Osteocyte (in vitro differentiated cells): ENCODE measurements around the gene LYST. TPM values are rescaled to one million over a fixed set of nuclear protein-coding genes. Genes with fewer than 3 reads are reported as not detected.

Experiments used
- DNase-seq: peaks from one replicate; pipeline ENCODE4 v3.0.0; 2021; ENCODE audit warnings: mixed read lengths; ENCODE audit not compliant: unreplicated experiment; ENCODE audit errors: extremely low spot score
- H3K27ac Mint-ChIP-seq: one replicate; pipeline ENCODE4 v1.8.0; 2021; ENCODE audit warnings: mild to moderate bottlenecking, mixed read lengths; ENCODE audit not compliant: unreplicated experiment
- H3K27me3 Mint-ChIP-seq: one replicate; pipeline ENCODE4 v1.8.0; 2021; ENCODE audit warnings: mixed read lengths; ENCODE audit not compliant: unreplicated experiment
- H3K36me3 Mint-ChIP-seq: one replicate; pipeline ENCODE4 v1.8.0; 2021; ENCODE audit warnings: mixed read lengths; ENCODE audit not compliant: unreplicated experiment
- H3K4me1 Mint-ChIP-seq: one replicate; pipeline ENCODE4 v1.8.0; 2021; ENCODE audit warnings: mixed read lengths; ENCODE audit not compliant: unreplicated experiment
- H3K4me3 Mint-ChIP-seq: one replicate; pipeline ENCODE4 v1.8.0; 2021; ENCODE audit warnings: mild to moderate bottlenecking, moderate library complexity, mixed read lengths; ENCODE audit not compliant: unreplicated experiment
- H3K9me3 Mint-ChIP-seq: one replicate; pipeline ENCODE4 v1.8.0; 2021; ENCODE audit warnings: mixed read lengths; ENCODE audit not compliant: unreplicated experiment
- total RNA-seq: library from RNA; stranded (reverse); gene quantifications from 2 replicates; pipeline ENCODE4 v1.2.1, GENCODE V29; 2021
- TF ChIP-seq, protein P1 (sequence below): fragments of 200-600 bp; sonication (generic); IDR thresholded peaks from 2 replicates; pipeline ENCODE4 v1.5.0; 2021; ENCODE audit warnings: antibody characterized with exemption, mild to moderate bottlenecking, moderate library complexity

The LYST gene
- total RNA-seq, 1 donor from 2014 or later = 21.7 TPM

DNA sequence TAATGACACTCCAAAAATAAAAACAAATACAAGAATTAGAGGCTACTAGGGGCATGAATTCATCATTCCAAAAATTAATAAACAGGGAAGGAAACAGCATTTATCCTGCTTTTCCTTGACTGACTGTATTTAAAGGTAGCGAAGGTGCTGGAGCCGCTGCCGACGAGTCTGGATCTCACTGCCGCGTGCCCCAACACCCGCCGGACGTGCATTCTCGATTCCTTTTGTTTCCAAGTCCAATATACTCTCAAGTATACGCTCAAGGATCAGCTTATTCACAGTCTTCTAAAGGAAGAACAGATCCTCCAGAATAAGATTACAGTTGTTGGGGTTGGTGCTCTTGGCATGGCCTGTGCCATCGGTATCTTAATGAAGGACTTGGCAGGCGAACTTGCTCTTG lies 129.0 kb downstream of the LYST start:
- no peaks in the 10 kb centered on the region for H3K9me3 Mint-ChIP-seq
- TF ChIP-seq, protein P1, sequence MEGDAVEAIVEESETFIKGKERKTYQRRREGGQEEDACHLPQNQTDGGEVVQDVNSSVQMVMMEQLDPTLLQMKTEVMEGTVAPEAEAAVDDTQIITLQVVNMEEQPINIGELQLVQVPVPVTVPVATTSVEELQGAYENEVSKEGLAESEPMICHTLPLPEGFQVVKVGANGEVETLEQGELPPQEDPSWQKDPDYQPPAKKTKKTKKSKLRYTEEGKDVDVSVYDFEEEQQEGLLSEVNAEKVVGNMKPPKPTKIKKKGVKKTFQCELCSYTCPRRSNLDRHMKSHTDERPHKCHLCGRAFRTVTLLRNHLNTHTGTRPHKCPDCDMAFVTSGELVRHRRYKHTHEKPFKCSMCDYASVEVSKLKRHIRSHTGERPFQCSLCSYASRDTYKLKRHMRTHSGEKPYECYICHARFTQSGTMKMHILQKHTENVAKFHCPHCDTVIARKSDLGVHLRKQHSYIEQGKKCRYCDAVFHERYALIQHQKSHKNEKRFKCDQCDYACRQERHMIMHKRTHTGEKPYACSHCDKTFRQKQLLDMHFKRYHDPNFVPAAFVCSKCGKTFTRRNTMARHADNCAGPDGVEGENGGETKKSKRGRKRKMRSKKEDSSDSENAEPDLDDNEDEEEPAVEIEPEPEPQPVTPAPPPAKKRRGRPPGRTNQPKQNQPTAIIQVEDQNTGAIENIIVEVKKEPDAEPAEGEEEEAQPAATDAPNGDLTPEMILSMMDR = no peak
- H3K4me3 Mint-ChIP-seq = no peak overlapping the region
- H3K27me3 Mint-ChIP-seq = no peaks in the 10 kb centered on the region
- no peak overlapping the region for H3K27ac Mint-ChIP-seq
- peaks cover 44% of the 10 kb centered on the region for H3K4me1 Mint-ChIP-seq
- H3K36me3 Mint-ChIP-seq = peaks cover 24% of the 10 kb centered on the region
- no peak for DNase-seq

DNA sequence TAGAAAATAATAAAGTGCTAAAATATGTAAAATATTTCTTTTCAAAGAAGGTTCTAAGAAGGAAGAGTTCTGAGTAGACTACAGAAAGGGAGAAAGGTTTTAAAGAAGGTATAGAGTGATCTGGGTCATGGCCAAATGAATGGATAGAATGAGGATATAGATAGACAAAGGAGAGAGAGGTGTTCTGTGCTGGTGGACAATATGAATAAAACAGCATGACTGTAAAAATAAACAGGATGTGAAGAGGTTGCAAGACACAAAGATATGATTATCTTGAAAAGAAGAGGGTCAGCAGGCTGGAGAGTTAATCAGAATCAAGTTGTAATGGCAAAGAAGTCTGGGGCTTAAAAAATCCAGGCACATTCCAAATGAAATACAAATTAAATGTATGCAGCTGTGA lies 130.4 kb downstream of the LYST start:
- Mint-ChIP-seq H3K4me1 (peaks cover 40% of the 10 kb centered on the region), H3K9me3 (no peaks in the 10 kb centered on the region), H3K4me3 (no peak overlapping the region), H3K36me3 (peaks cover 18% of the 10 kb centered on the region), H3K27ac (no peak overlapping the region), H3K27me3 (no peaks in the 10 kb centered on the region)
- TF ChIP-seq, protein P1 = no peak
- no peak for DNase-seq

DNA sequence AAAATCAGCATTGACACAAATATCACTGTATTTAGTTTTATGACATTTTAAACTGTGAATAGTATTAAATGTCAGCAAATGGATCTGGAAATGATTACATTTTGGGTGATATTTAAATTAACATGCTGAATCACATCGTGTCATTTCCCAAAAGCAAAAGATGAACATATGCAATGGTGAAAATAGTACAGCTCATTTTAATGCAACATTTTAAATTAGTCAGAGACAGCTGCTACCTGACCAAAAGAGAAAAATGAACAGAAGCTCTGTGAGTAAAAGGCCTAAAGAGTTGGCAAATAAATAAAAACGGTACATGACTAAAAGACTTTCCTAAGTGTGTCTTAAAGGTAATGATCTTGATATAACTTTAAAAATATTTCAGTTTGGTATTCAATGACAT lies 131.1 kb downstream of the LYST start:
- no peak overlapping the region for H3K4me3 Mint-ChIP-seq
- peaks cover 21% of the 10 kb centered on the region for H3K36me3 Mint-ChIP-seq
- TF ChIP-seq, protein P1 = no peak
- DNase-seq = no peak
- H3K4me1 Mint-ChIP-seq = peaks cover 34% of the 10 kb centered on the region
- H3K27me3 Mint-ChIP-seq = no peaks in the 10 kb centered on the region
- no peaks in the 10 kb centered on the region for H3K9me3 Mint-ChIP-seq
- no peak overlapping the region for H3K27ac Mint-ChIP-seq

DNA sequence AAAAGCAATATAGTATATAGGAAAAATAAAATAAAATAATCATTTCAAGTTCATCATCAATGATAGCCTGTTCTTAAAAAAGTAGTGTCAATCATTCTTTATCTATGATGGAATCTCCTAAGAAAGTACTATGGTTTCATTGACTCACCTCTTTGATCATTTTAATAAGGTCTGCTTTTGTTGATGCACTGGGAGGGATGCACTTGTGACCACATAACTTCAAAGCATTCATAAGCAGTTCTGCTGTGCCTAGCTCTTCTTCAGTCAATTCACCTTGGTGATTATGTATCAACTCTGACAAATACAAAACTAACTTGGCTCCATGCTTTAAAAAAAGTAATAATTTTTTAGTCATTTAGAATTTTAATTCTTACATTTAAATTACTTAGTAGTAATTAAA lies 132.4 kb downstream of the LYST start:
- TF ChIP-seq, protein P1 = no peak
- no peak overlapping the region for H3K4me3 Mint-ChIP-seq
- H3K4me1 Mint-ChIP-seq = peaks cover 24% of the 10 kb centered on the region
- no peaks in the 10 kb centered on the region for H3K27me3 Mint-ChIP-seq
- DNase-seq = no peak
- H3K27ac Mint-ChIP-seq = no peak overlapping the region
- H3K36me3 Mint-ChIP-seq = peaks cover 16% of the 10 kb centered on the region
- no peaks in the 10 kb centered on the region for H3K9me3 Mint-ChIP-seq

DNA sequence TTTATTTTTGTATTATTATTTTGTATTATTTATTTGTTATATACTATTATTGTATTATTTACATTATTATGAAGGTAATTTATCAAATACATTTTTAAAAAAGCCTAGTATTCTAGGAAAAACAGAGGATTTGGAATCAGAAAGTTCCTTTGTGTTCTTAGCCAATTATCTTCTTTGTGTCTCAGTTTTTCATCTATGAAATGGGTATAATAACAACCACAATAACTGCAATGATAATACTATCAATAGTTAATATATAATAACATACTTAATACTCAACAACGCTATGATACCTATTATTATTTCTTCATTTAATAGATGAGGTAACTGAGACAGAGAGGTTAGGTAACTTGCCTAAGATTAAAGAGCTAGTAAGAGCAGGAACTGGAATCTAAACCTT lies 136.7 kb downstream of the LYST start:
- Mint-ChIP-seq H3K4me1 (peaks cover 14% of the 10 kb centered on the region), H3K4me3 (no peak overlapping the region), H3K36me3 (peaks cover 6% of the 10 kb centered on the region), H3K27ac (no peak overlapping the region), H3K9me3 (no peaks in the 10 kb centered on the region), H3K27me3 (no peaks in the 10 kb centered on the region)
- no peak for DNase-seq
- TF ChIP-seq, protein P1 = no peak
